Neural cell (in vitro differentiated cells): ENCODE measurements around the gene ZNF331.

Experiments used
- EZH2 ChIP-seq: fragments of 200-600, 300-800 bp; shearing (Covaris generic), sonication (generic); IDR thresholded peaks from 2 replicates; pipeline ENCODE4 v1.6.1; 2014; ENCODE audit warnings: antibody characterized with exemption, low read length, borderline replicate concordance, mild to moderate bottlenecking; ENCODE audit not compliant: insufficient read depth, poor library complexity, severe bottlenecking
- TF ChIP-seq, protein P1 (sequence below): fragments of 450-650 bp; IDR thresholded peaks from 2 replicates; pipeline ENCODE4 v1.5.1; 2014; ENCODE audit warnings: antibody characterized with exemption, mild to moderate bottlenecking, moderate library complexity; ENCODE audit not compliant: poor library complexity, severe bottlenecking

DNA sequence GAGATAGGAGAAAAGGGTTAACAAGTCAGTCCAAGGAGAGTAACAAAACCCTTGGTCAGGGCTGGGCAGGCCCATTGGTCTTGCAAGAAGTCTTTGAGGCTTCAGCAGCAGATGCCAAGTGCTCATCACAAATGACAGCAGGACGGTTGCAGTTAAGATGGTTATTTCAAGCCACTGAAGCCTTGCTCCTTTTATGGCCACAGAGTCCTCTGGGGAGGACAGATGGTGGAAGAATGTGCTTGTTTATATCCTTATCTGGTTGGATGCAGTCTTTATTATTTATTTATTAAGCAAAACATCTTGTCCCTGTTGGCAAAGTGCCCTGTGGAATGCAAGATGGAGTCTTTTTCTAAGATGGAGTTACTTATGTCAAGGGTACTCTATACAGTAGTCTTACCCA lies 19.2 kb upstream of the ZNF331 start:
- TF ChIP-seq, protein P1, sequence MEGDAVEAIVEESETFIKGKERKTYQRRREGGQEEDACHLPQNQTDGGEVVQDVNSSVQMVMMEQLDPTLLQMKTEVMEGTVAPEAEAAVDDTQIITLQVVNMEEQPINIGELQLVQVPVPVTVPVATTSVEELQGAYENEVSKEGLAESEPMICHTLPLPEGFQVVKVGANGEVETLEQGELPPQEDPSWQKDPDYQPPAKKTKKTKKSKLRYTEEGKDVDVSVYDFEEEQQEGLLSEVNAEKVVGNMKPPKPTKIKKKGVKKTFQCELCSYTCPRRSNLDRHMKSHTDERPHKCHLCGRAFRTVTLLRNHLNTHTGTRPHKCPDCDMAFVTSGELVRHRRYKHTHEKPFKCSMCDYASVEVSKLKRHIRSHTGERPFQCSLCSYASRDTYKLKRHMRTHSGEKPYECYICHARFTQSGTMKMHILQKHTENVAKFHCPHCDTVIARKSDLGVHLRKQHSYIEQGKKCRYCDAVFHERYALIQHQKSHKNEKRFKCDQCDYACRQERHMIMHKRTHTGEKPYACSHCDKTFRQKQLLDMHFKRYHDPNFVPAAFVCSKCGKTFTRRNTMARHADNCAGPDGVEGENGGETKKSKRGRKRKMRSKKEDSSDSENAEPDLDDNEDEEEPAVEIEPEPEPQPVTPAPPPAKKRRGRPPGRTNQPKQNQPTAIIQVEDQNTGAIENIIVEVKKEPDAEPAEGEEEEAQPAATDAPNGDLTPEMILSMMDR: no peak
- no peak for TF ChIP-seq EZH2
